HG03097 (cell line): ENCODE measurements around the gene ABCA4.

Experiments used
- ATAC-seq: cut with Tn5 transposase; IDR thresholded peaks from one replicate; pipeline ENCODE4 v1.9.1; 2021; ENCODE audit not compliant: unreplicated experiment, low FRiP score

The ABCA4 gene

GRCh38 chr1:94124538-94124937 is 3.6 kb upstream of the ABCA4 start:
- no peak for ATAC-seq

GRCh38 chr1:94122201-94122970 is 1.4 kb upstream of the ABCA4 start:
- no peak for ATAC-seq

GRCh38 chr1:94121411-94121821 is 468 bp upstream of the ABCA4 start:
- no peak for ATAC-seq

GRCh38 chr1:94120570-94120901 is 412 bp downstream of the ABCA4 start:
- no peak for ATAC-seq

- ATAC-seq, result no peak
Observed at GRCh38 chr1:94119796-94120569, 965 bp downstream of the ABCA4 start.

GRCh38 chr1:94119306-94119705 is 1.6 kb downstream of the ABCA4 start:
- no peak for ATAC-seq

- no peak for ATAC-seq
Observed at GRCh38 chr1:94118471-94118870, 2.5 kb downstream of the ABCA4 start.

GRCh38 chr1:94118013-94118412 is 2.9 kb downstream of the ABCA4 start:
- no peak for ATAC-seq

GRCh38 chr1:94117259-94117851 is 3.6 kb downstream of the ABCA4 start:
- ATAC-seq, result no peak

GRCh38 chr1:94115900-94116436 is 5.0 kb downstream of the ABCA4 start:
- ATAC-seq, result no peak

GRCh38 chr1:94115254-94115899 is 5.6 kb downstream of the ABCA4 start:
- ATAC-seq, result no peak

GRCh38 chr1:94113589-94114226 is 7.2 kb downstream of the ABCA4 start:
- ATAC-seq, result no peak

GRCh38 chr1:94111879-94112278 is 9.1 kb downstream of the ABCA4 start:
- no peak for ATAC-seq

GRCh38 chr1:94110946-94111740 is 9.8 kb downstream of the ABCA4 start:
- no peak for ATAC-seq

- ATAC-seq, result no peak
Observed at GRCh38 chr1:94110021-94110761, 10.8 kb downstream of the ABCA4 start.

GRCh38 chr1:94109478-94109877 is 11.5 kb downstream of the ABCA4 start:
- no peak for ATAC-seq

- ATAC-seq, result no peak
Observed at GRCh38 chr1:94107141-94107540, 13.8 kb downstream of the ABCA4 start.

GRCh38 chr1:94106716-94107115 is 14.2 kb downstream of the ABCA4 start:
- ATAC-seq, result no peak

GRCh38 chr1:94105957-94106529 is 14.9 kb downstream of the ABCA4 start:
- no peak for ATAC-seq
